Loucy (cell line): ENCODE results near the gene TNFRSF8.

Experiments used
- H2AFZ ChIP-seq: fragments of 200-600 bp; sonication (generic); 2 replicates; pipeline ENCODE4 v1.6.0; 2016; ENCODE audit warnings: antibody characterized with exemption, mild to moderate bottlenecking, low read length, moderate library complexity
- H3F3A ChIP-seq: fragments of 200-600 bp; 2 replicates; pipeline ENCODE4 v1.6.0; 2016; ENCODE audit warnings: antibody characterized with exemption, low read depth, mild to moderate bottlenecking
- H3K27me3 ChIP-seq: fragments of 200-600 bp; sonication (generic); 2 replicates; pipeline ENCODE4 v1.6.1; 2014; ENCODE audit warnings: low read length, mild to moderate bottlenecking; ENCODE audit not compliant: insufficient read depth, poor library complexity, severe bottlenecking
- H3K36me3 ChIP-seq: fragments of 200-600 bp; sonication (generic); 2 replicates; pipeline ENCODE4 v1.6.1; 2016; ENCODE audit warnings: low read length; ENCODE audit not compliant: insufficient read depth
- H3K4me1 ChIP-seq: fragments of 200-600 bp; sonication (generic); 2 replicates; pipeline ENCODE4 v1.5.1; 2014; ENCODE audit warnings: low read length, mild to moderate bottlenecking; ENCODE audit not compliant: insufficient read depth, poor library complexity, severe bottlenecking
- H3K4me2 ChIP-seq: fragments of 200-600 bp; sonication (generic); 2 replicates; pipeline ENCODE4 v1.6.0; 2014; ENCODE audit warnings: antibody characterized with exemption, low read length, low read depth, mild to moderate bottlenecking; ENCODE audit not compliant: poor library complexity, severe bottlenecking
- H3K4me3 ChIP-seq: fragments of 200-600 bp; sonication (generic); 2 replicates; pipeline ENCODE4 v1.5.1; 2014; ENCODE audit warnings: low read length, mild to moderate bottlenecking, mixed read lengths; ENCODE audit not compliant: poor library complexity, severe bottlenecking
- H3K79me2 ChIP-seq: fragments of 200-600 bp; sonication (generic); 2 replicates; pipeline ENCODE4 v1.6.1; 2014; ENCODE audit warnings: low read length; ENCODE audit not compliant: insufficient read depth
- H3K9ac ChIP-seq: fragments of 200-600 bp; sonication (generic); 2 replicates; pipeline ENCODE4 v1.6.0; 2014; ENCODE audit warnings: mild to moderate bottlenecking, low read depth, low read length, moderate library complexity; ENCODE audit not compliant: poor library complexity, severe bottlenecking
- H3K9me2 ChIP-seq: fragments of 200-600 bp; sonication (generic); replicated peaks from 2 replicates; pipeline ENCODE4 v1.6.1; 2016; ENCODE audit warnings: low read depth, low read length, mixed read lengths
- H3K9me3 ChIP-seq: fragments of 200-600 bp; sonication (generic); 2 replicates; pipeline ENCODE4 v1.6.1; 2014; ENCODE audit warnings: mild to moderate bottlenecking, antibody characterized with exemption, low read length, low read depth; ENCODE audit not compliant: insufficient read depth
- H4K20me1 ChIP-seq: fragments of 200-600 bp; sonication (generic); 2 replicates; pipeline ENCODE4 v1.6.0; 2014; ENCODE audit warnings: antibody characterized with exemption, low read length, mild to moderate bottlenecking; ENCODE audit not compliant: insufficient read depth, poor library complexity, severe bottlenecking
- EZH2phosphoT487 ChIP-seq: fragments of 200-600 bp; IDR thresholded peaks from 2 replicates; pipeline ENCODE4 v1.6.1; 2018; ENCODE audit warnings: antibody characterized with exemption, mild to moderate bottlenecking, moderate library complexity, borderline replicate concordance
- TF ChIP-seq, protein P1 (sequence below): fragments of 200-600 bp; sonication (generic); conservative IDR thresholded peaks from 2 replicates; pipeline ENCODE4 v1.5.1; 2014; ENCODE audit warnings: mild to moderate bottlenecking, antibody characterized with exemption, low read length

The TNFRSF8 gene

DNA sequence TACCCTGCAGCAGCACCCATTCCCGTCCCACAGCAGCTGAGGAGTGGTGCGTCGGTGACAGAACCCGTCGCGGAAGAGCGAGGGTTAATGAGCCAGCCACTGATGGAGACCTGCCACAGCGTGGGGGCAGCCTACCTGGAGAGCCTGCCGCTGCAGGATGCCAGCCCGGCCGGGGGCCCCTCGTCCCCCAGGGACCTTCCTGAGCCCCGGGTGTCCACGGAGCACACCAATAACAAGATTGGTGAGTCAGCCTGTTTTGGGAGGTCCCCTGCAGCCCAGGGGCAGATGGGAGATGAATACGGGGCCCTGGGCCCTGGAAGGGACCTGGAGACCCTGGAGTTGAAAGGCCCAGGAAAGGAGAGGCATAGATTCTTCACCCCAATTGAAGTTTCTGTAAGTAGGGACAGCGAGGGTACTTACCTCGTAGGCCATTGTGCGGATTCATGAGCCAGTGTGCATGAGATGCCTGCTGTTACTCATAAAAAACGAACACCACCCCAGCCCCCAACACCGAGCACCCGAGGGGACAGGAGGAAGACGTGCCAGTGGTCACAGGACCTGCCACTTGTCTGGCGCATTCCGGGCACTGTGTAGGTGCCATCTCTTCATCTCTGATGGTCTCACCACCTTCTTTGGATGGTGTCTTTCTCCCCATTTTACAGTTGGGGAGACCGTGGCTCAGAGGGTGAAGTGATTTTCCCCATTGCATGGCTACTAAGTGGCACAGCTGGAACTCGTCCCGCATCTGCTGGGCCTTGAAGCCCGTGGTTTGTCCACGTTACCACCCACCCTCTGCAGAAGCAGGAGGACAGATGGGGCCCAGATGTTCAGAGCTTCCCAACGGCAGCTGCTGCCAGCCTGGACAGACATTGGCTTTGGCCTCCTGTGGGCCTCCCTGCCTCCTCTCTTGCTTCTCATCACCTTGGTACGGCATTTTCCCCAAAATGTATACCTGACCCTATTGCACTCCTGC, 75.4 kb downstream of the TNFRSF8 start:
- Histone ChIP-seq H3K36me3 (no peaks in the 10 kb centered on the region), H3K4me2 (no peak overlapping the region), H3K79me2 (no peaks in the 10 kb centered on the region), H3K4me3 (no peak overlapping the region), H3K4me1 (no peaks in the 10 kb centered on the region), H3K9me3 (no peaks in the 10 kb centered on the region), H2AFZ (no peak overlapping the region), H3K27me3 (no peaks in the 10 kb centered on the region), H3F3A (no peaks in the 10 kb centered on the region), H4K20me1 (no peaks in the 10 kb centered on the region), H3K9ac (no peak overlapping the region), H3K9me2 (no peaks in the 10 kb centered on the region)
- TF ChIP-seq, protein P1, sequence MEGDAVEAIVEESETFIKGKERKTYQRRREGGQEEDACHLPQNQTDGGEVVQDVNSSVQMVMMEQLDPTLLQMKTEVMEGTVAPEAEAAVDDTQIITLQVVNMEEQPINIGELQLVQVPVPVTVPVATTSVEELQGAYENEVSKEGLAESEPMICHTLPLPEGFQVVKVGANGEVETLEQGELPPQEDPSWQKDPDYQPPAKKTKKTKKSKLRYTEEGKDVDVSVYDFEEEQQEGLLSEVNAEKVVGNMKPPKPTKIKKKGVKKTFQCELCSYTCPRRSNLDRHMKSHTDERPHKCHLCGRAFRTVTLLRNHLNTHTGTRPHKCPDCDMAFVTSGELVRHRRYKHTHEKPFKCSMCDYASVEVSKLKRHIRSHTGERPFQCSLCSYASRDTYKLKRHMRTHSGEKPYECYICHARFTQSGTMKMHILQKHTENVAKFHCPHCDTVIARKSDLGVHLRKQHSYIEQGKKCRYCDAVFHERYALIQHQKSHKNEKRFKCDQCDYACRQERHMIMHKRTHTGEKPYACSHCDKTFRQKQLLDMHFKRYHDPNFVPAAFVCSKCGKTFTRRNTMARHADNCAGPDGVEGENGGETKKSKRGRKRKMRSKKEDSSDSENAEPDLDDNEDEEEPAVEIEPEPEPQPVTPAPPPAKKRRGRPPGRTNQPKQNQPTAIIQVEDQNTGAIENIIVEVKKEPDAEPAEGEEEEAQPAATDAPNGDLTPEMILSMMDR: no peak
- TF ChIP-seq EZH2phosphoT487: no peak

DNA sequence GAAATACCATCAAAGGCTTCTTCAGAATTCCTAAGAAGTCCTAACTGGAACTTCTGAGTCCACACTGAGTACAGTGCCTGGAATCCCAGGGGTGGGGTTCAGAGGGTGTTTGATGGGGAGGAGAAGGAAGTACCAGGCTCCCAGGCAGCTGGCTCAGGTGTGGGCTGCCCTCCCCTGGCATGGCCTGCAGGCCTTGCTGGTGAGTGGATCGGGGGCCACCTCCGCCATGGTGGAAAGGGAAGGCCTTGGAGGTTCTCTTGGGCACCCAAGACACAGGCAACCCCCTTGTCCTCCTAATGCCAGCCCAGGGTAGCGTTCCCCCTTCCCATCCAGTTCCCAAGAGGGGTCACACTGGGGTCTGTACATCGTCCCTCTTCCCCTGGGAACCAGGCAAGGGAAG, 76.9 kb downstream of the TNFRSF8 start:
- Histone ChIP-seq H3K9me3 (no peaks in the 10 kb centered on the region), H3K27me3 (no peaks in the 10 kb centered on the region), H3K4me2 (no peak overlapping the region), H3K4me3 (no peak overlapping the region), H3K79me2 (no peaks in the 10 kb centered on the region), H3K4me1 (no peaks in the 10 kb centered on the region), H2AFZ (no peak overlapping the region), H3K36me3 (no peaks in the 10 kb centered on the region), H3K9me2 (no peaks in the 10 kb centered on the region), H3F3A (no peaks in the 10 kb centered on the region), H3K9ac (no peak overlapping the region), H4K20me1 (no peaks in the 10 kb centered on the region)
- no peak for TF ChIP-seq EZH2phosphoT487
- TF ChIP-seq, protein P1: no peak

GRCh38 chr1:12140515-12141162, 77.5 kb downstream of the TNFRSF8 start:
- Histone ChIP-seq H3K36me3 (no peaks in the 10 kb centered on the region), H3K4me3 (no peak overlapping the region), H4K20me1 (no peaks in the 10 kb centered on the region), H3K4me1 (no peaks in the 10 kb centered on the region), H3K27me3 (no peaks in the 10 kb centered on the region), H3K4me2 (no peak overlapping the region), H3K9me3 (no peaks in the 10 kb centered on the region), H3K79me2 (no peaks in the 10 kb centered on the region), H3K9ac (no peak overlapping the region), H2AFZ (no peak overlapping the region), H3F3A (no peaks in the 10 kb centered on the region), H3K9me2 (no peaks in the 10 kb centered on the region)
- no peak for TF ChIP-seq EZH2phosphoT487
- TF ChIP-seq, protein P1: no peak
